ENCODE data around the gene KAT2B. TPM values are rescaled to one million over a fixed set of nuclear protein-coding genes. Genes with fewer than 3 reads are reported as not detected.

Gene KAT2B
- total and polyA plus RNA-seq, 4 donors = 7.5 to 58.5 (median 16.3) TPM

GRCh38 chr3:20064387-20064786 lies 24.1 kb downstream of the KAT2B start:
- no peaks in the 10 kb centered on the region for H3K27me3 ChIP-seq (ENCODE audit: control insufficient read depth in 4 of 4, insufficient read depth in 4 of 4, low read length in 3 of 4)
- no peaks in the 10 kb centered on the region for H3K36me3 ChIP-seq (ENCODE audit: control insufficient read depth in 4 of 4, insufficient read depth in 3 of 4, low read depth in 1 of 4, low read length in 3 of 4)
- H3K4me1 ChIP-seq (ENCODE audit: control insufficient read depth in 4 of 4, insufficient read depth in 4 of 4, low read length in 3 of 4) = peaks cover 0 to 10% (median 6%) of the 10 kb centered on the region in 4 donors
- no peaks in the 10 kb centered on the region for H3K9me3 ChIP-seq (ENCODE audit: control insufficient read depth in 4 of 4, low read length in 3 of 4)
- 93% methylated on average over 3 of the region's 3 CpGs for WGBS
- no peak overlapping the region for H3K4me3 ChIP-seq (ENCODE audit: low read depth in 1 of 3, low read length in 3 of 3)
- DNase-seq (ENCODE audit: low spot score) = no peak
- H3K9ac ChIP-seq (ENCODE audit: low read depth in 1 of 2, low read length in 2 of 2) = no peak overlapping the region
- no peak overlapping the region for H3K27ac ChIP-seq (ENCODE audit: low read depth in 1 of 2, low read length in 2 of 2)
- TF ChIP-seq FOXA2 (IDR thresholded peaks at IDR 0.05) = no peak

- TF ChIP-seq SP1 (IDR thresholded peaks at IDR 0.05) (no peak), MAX (IDR thresholded peaks at IDR 0.05) (no peak), EGR1 (IDR thresholded peaks at IDR 0.05; ENCODE audit: low read depth in 2 of 2) (no peak)
- peaks cover 0 to 10% (median 6%) of the 10 kb centered on the region in 4 donors for H3K4me1 ChIP-seq (ENCODE audit: control insufficient read depth in 4 of 4, insufficient read depth in 4 of 4, low read length in 3 of 4)
- no peak overlapping the region for H3K9ac ChIP-seq (ENCODE audit: low read depth in 1 of 2, low read length in 2 of 2)
- no peaks in the 10 kb centered on the region for H3K36me3 ChIP-seq (ENCODE audit: control insufficient read depth in 4 of 4, insufficient read depth in 3 of 4, low read depth in 1 of 4, low read length in 3 of 4)
- no peaks in the 10 kb centered on the region for H3K27me3 ChIP-seq (ENCODE audit: control insufficient read depth in 4 of 4, insufficient read depth in 4 of 4, low read length in 3 of 4)
- 72% methylated on average over 5 of the region's 5 CpGs for WGBS
- H3K4me3 ChIP-seq (ENCODE audit: low read depth in 1 of 3, low read length in 3 of 3) = no peak overlapping the region
- no peak for DNase-seq (ENCODE audit: low spot score)
- H3K27ac ChIP-seq (ENCODE audit: low read depth in 1 of 2, low read length in 2 of 2) = no peak overlapping the region
- H3K9me3 ChIP-seq (ENCODE audit: control insufficient read depth in 4 of 4, low read length in 3 of 4) = no peaks in the 10 kb centered on the region
Measured at GRCh38 chr3:20064796-20065564, 24.7 kb downstream of the KAT2B start.

- DNase-seq (ENCODE audit: low spot score) = no peak
- H3K4me1 ChIP-seq (ENCODE audit: control insufficient read depth in 4 of 4, insufficient read depth in 4 of 4, low read length in 3 of 4) = peaks cover 0 to 7% (median 4%) of the 10 kb centered on the region in 4 donors
Measured at GRCh38 chr3:20066079-20066478, 25.8 kb downstream of the KAT2B start.

More at GRCh38 chr3:20066079-20066478, 25.8 kb downstream of the KAT2B start:
- TF ChIP-seq CTCF (IDR thresholded peaks at IDR 0.05; ENCODE audit: low read depth, low read length, missing input control) = no peak
- TF ChIP-seq RXRA (IDR thresholded peaks at IDR 0.05) = no peak
- no peak for TF ChIP-seq MAX (IDR thresholded peaks at IDR 0.05)
- TF ChIP-seq, protein P1, sequence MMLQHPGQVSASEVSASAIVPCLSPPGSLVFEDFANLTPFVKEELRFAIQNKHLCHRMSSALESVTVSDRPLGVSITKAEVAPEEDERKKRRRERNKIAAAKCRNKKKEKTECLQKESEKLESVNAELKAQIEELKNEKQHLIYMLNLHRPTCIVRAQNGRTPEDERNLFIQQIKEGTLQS (IDR thresholded peaks at IDR 0.05) = no peak
- no peak for TF ChIP-seq HNF4G (IDR thresholded peaks at IDR 0.05)
- no peak for TF ChIP-seq RAD21 (IDR thresholded peaks at IDR 0.05)
- no peak for TF ChIP-seq YY1 (IDR thresholded peaks at IDR 0.05)
- TF ChIP-seq ZBTB33 (IDR thresholded peaks at IDR 0.05) = no peak
- TF ChIP-seq TAF1 (conservative IDR thresholded peaks at IDR 0.05) = no peak
- no peak for TF ChIP-seq EGR1 (IDR thresholded peaks at IDR 0.05; ENCODE audit: low read depth in 2 of 2)
- no peak for TF ChIP-seq FOXA2 (IDR thresholded peaks at IDR 0.05)
- TF ChIP-seq JUND (IDR thresholded peaks at IDR 0.05) = no peak
- no peak for TF ChIP-seq GABPA (IDR thresholded peaks at IDR 0.05 in 1 of 2, conservative IDR thresholded peaks at IDR 0.05 in 1 of 2)
- TF ChIP-seq HNF4A (conservative IDR thresholded peaks at IDR 0.05) = no peak
- TF ChIP-seq REST (IDR thresholded peaks at IDR 0.05) = no peak
- no peak for TF ChIP-seq SP1 (IDR thresholded peaks at IDR 0.05)
- TF ChIP-seq FOXA1 (IDR thresholded peaks at IDR 0.05) = no peak
- no peak for TF ChIP-seq NR2F2 (IDR thresholded peaks at IDR 0.05)
- no peak overlapping the region for H3K4me3 ChIP-seq (ENCODE audit: low read depth in 1 of 3, low read length in 3 of 3)
- H3K9ac ChIP-seq (ENCODE audit: low read depth in 1 of 2, low read length in 2 of 2) = no peak overlapping the region
- H3K27ac ChIP-seq (ENCODE audit: low read depth in 1 of 2, low read length in 2 of 2) = no peak overlapping the region
- H3K9me3 ChIP-seq (ENCODE audit: control insufficient read depth in 4 of 4, low read length in 3 of 4) = no peaks in the 10 kb centered on the region
- no peaks in the 10 kb centered on the region for H3K36me3 ChIP-seq (ENCODE audit: control insufficient read depth in 4 of 4, insufficient read depth in 3 of 4, low read depth in 1 of 4, low read length in 3 of 4)
- 94% methylated on average over 1 of the region's 1 CpG for WGBS
- no peaks in the 10 kb centered on the region for H3K27me3 ChIP-seq (ENCODE audit: control insufficient read depth in 4 of 4, insufficient read depth in 4 of 4, low read length in 3 of 4)
